Mucosa of descending colon (tissue), 3 donors: Measurements from ENCODE around the gene PHF20. TPM values are rescaled to one million over a fixed set of nuclear protein-coding genes. Genes with fewer than 3 reads are reported as not detected.

Experiments
- ATAC-seq: fragments of 200-7000 bp; cut with Tn5 transposase; one replicate; pipeline ENCODE4 v1.9.1; 2020; ENCODE audit warnings: mild to moderate bottlenecking, moderate library complexity
- DNase-seq, 3 donors: peaks; one replicate each; pipeline ENCODE4 v3.0.0-alpha.2; 2020
- H3K36me3 ChIP-seq: fragments of 200-600 bp; one replicate; pipeline ENCODE4 v1.8.0; 2021; ENCODE audit warnings: low read depth, mild to moderate bottlenecking
- H3K4me1 ChIP-seq: fragments of 200-600 bp; one replicate; pipeline ENCODE4 v1.8.0; 2021; ENCODE audit warnings: low read depth, mild to moderate bottlenecking
- H3K4me3 ChIP-seq: fragments of 200-600 bp; one replicate; pipeline ENCODE4 v1.8.0; 2021; ENCODE audit warnings: mild to moderate bottlenecking
- H3K9me3 ChIP-seq: fragments of 200-600 bp; one replicate; pipeline ENCODE4 v1.8.0; 2021; ENCODE audit warnings: mild to moderate bottlenecking
- intact Hi-C, 2 donors: fragments of 100-400 bp; cut with DNase I in 1 of 2; cut with micrococcal nuclease in 1 of 2; formaldehyde crosslinking; loops; one replicate each; pipeline versions ENCODE4 v1.11.0 to v1.11.1; 2022; cut with DNase I, micrococcal nuclease
- total RNA-seq, 3 donors: library from RNA; stranded (reverse); fragmentation: NEBNext Ultra II Directional in 2 of 3; extraction: Animal tissue kit (Norgen Biotek cat#: 25700) in 2 of 3; gene quantifications; one replicate each; pipeline versions ENCODE4 v1.2.1 to v1.2.4, GENCODE V29; 2021 to 2023
- TF ChIP-seq, protein P1 (sequence below): fragments of 200-600 bp; IDR thresholded peaks from one replicate; pipeline ENCODE4 v1.8.0; 2022; ENCODE audit warnings: antibody characterized with exemption, mild to moderate bottlenecking
- donor health status: DM: no; HTN: no; CAD: no; lungs with moderate emphysema.
- donor health status: DM: no; HTN: no; CAD: no.
- donor health status: DM: no; HTN: yes; CAD: no.

PHF20 gene
- total RNA-seq, 3 donors from 2014 or later: 23.3 to 61.1 (median 28.5) TPM

DNA sequence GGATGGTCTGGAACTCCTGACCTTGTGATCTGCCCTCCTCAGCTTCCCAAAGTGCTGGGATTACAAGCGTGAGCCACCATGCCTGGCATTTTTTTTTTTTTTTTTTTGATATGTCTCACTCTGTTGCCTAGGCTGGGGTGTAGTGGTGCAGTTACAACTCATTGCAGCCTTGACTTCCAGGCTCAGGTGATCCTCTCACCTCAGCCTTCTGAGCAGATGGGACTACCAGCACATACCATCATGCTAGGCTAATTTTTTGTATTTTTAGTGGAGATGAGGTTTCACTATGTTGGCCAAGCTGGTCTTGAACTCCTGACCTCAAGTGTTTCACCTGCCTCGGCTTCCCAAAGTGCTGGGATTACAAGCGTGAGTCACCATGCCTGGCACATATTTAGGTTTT lies 34.3 kb downstream of the PHF20 start:
- Histone ChIP-seq H3K4me1 (no peaks in the 10 kb centered on the region), H3K36me3 (no peaks in the 10 kb centered on the region), H3K9me3 (no peaks in the 10 kb centered on the region), H3K4me3 (no peak overlapping the region)
- intact Hi-C loops: no loop called here
- ATAC-seq (no peak), DNase-seq (no peak)
- TF ChIP-seq, protein P1, sequence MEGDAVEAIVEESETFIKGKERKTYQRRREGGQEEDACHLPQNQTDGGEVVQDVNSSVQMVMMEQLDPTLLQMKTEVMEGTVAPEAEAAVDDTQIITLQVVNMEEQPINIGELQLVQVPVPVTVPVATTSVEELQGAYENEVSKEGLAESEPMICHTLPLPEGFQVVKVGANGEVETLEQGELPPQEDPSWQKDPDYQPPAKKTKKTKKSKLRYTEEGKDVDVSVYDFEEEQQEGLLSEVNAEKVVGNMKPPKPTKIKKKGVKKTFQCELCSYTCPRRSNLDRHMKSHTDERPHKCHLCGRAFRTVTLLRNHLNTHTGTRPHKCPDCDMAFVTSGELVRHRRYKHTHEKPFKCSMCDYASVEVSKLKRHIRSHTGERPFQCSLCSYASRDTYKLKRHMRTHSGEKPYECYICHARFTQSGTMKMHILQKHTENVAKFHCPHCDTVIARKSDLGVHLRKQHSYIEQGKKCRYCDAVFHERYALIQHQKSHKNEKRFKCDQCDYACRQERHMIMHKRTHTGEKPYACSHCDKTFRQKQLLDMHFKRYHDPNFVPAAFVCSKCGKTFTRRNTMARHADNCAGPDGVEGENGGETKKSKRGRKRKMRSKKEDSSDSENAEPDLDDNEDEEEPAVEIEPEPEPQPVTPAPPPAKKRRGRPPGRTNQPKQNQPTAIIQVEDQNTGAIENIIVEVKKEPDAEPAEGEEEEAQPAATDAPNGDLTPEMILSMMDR: no peak

- H3K9me3 ChIP-seq: no peaks in the 10 kb centered on the region
- no peaks in the 10 kb centered on the region for H3K36me3 ChIP-seq
- H3K4me3 ChIP-seq: no peak overlapping the region
- DNase-seq: no peak
- ATAC-seq: no peak
- TF ChIP-seq, protein P1: no peak
- intact Hi-C loops: no loop called here
- H3K4me1 ChIP-seq: no peaks in the 10 kb centered on the region
These were observed 36.1 kb downstream of the PHF20 start for GRCh38 chr20:35807877-35808276.

DNA sequence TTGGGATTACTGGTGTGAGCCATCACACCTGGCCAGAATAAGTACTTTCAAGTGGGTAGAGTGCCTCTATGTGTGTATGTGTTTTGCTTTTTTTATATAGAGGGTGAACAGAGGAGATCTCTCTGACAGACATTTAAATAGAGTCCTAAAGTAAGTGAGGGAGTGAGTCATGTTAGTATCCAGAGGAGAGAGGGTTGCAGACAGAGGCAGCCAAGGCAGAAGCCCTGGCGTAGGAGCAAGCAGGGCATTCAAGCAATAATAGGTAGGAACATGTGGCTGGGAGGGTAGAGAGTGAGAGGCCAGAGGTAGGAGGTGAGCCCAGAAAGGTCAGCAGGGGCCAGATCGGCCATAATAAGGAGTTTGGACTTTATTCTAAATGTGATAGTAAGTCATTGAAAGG lies 48.9 kb downstream of the PHF20 start:
- TF ChIP-seq, protein P1: no peak
- peaks cover 4% of the 10 kb centered on the region for H3K4me1 ChIP-seq
- ATAC-seq (no peak), DNase-seq (no peak)
- no peaks in the 10 kb centered on the region for H3K36me3 ChIP-seq
- H3K4me3 ChIP-seq: no peak overlapping the region
- intact Hi-C loops: no loop called here
- H3K9me3 ChIP-seq: no peaks in the 10 kb centered on the region

DNA sequence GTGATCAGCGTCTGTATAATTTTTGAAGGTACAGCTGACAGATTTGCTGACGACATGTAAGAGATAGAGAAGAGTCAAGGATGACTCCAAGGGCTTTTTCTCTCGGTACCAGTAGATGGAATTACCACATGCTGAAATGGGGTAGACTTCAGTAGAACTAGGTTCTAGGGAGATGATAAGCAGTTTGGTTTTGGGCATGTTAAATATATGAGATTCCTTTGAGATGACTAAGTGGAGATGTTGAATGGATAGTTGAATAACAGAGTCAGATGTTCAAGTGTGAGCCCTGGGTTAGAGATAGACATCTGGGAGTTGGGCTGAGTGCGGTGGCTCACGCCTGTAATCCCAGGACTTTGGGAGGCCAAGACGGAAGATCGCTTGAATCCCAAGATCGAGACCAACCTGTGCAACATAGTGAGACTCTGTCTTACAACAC lies 50.0 kb downstream of the PHF20 start:
- DNase-seq (no peak), ATAC-seq (no peak)
- TF ChIP-seq, protein P1: no peak
- no peak overlapping the region for H3K4me3 ChIP-seq
- H3K9me3 ChIP-seq: no peaks in the 10 kb centered on the region
- H3K36me3 ChIP-seq: no peaks in the 10 kb centered on the region
- intact Hi-C loops: no loop called here
- peaks cover 4% of the 10 kb centered on the region for H3K4me1 ChIP-seq

GRCh38 chr20:35823147-35823546 lies 51.3 kb downstream of the PHF20 start:
- intact Hi-C loops: no loop called here
- no peak for ATAC-seq

More at GRCh38 chr20:35823147-35823546, 51.3 kb downstream of the PHF20 start:
- no peak for DNase-seq
- H3K36me3 ChIP-seq: no peaks in the 10 kb centered on the region
- peaks cover 4% of the 10 kb centered on the region for H3K4me1 ChIP-seq
- no peaks in the 10 kb centered on the region for H3K9me3 ChIP-seq
- TF ChIP-seq, protein P1: no peak
- no peak overlapping the region for H3K4me3 ChIP-seq
